Measurements from ENCODE around the gene MAP2K5. TPM values are rescaled to one million over a fixed set of nuclear protein-coding genes. Genes with fewer than 3 reads are reported as not detected.

Gene MAP2K5
- total and polyA plus RNA-seq, 2 experiments from 2014 or later: 12.4 to 13.7 TPM

- Histone ChIP-seq H2AFZ (no peak overlapping the region), H3K4me3 (no peak overlapping the region), H3K4me2 (no peak overlapping the region), H3K9me3 (ENCODE audit: low read depth) (no peaks in the 10 kb centered on the region), H3K36me3 (replicated peaks; ENCODE audit: insufficient read depth, low read depth) (no peaks in the 10 kb centered on the region), H3K27me3 (no peaks in the 10 kb centered on the region), H4K20me1 (ENCODE audit: insufficient read depth, poor library complexity, severe bottlenecking) (peaks cover 3% of the 10 kb centered on the region), H3K4me1 (ENCODE audit: insufficient read depth) (no peaks in the 10 kb centered on the region), H3K79me2 (no peaks in the 10 kb centered on the region), H3K27ac (no peak overlapping the region), H3K9me2 (replicated peaks; ENCODE audit: insufficient read depth) (no peaks in the 10 kb centered on the region)
- DNase-seq (ENCODE audit: low spot score): no peak
- 98% methylated on average over 2 of the region's 2 CpGs for WGBS (ENCODE audit: low lambda C conversion rate, missing lambda C conversion rate)
- no peak for TF ChIP-seq CTCF (IDR thresholded peaks at IDR 0.05; ENCODE audit: poor library complexity)
- no peak for TF ChIP-seq EZH2 (IDR thresholded peaks at IDR 0.05; ENCODE audit: borderline replicate concordance)
- no peak for TF ChIP-seq EZH2phosphoT487 (IDR thresholded peaks at IDR 0.05; ENCODE audit: low read depth, severe bottlenecking, unreplicated experiment)
Observed at GRCh38 chr15:67559576-67559975, 17.1 kb downstream of the MAP2K5 start.

GRCh38 chr15:67560320-67560719 lies 17.8 kb downstream of the MAP2K5 start:
- H3K27ac ChIP-seq: no peak overlapping the region
- no peak overlapping the region for H3K4me3 ChIP-seq
- H3K9me3 ChIP-seq (ENCODE audit: low read depth): no peaks in the 10 kb centered on the region
- H3K27me3 ChIP-seq: no peaks in the 10 kb centered on the region
- no peak overlapping the region for H3K4me2 ChIP-seq
- H4K20me1 ChIP-seq (ENCODE audit: insufficient read depth, poor library complexity, severe bottlenecking): peaks cover 3% of the 10 kb centered on the region
- H3K79me2 ChIP-seq: no peaks in the 10 kb centered on the region
- WGBS (ENCODE audit: low lambda C conversion rate, missing lambda C conversion rate): 92% methylated on average over 1 of the region's 1 CpG
- H2AFZ ChIP-seq: no peak overlapping the region
- DNase-seq (ENCODE audit: low spot score): no peak
- no peaks in the 10 kb centered on the region for H3K9me2 ChIP-seq (replicated peaks; ENCODE audit: insufficient read depth)
- TF ChIP-seq EZH2phosphoT487 (IDR thresholded peaks at IDR 0.05; ENCODE audit: low read depth, severe bottlenecking, unreplicated experiment) (no peak), EZH2 (IDR thresholded peaks at IDR 0.05; ENCODE audit: borderline replicate concordance) (no peak), CTCF (IDR thresholded peaks at IDR 0.05; ENCODE audit: poor library complexity) (no peak)
- no peaks in the 10 kb centered on the region for H3K4me1 ChIP-seq (ENCODE audit: insufficient read depth)
- no peaks in the 10 kb centered on the region for H3K36me3 ChIP-seq (replicated peaks; ENCODE audit: insufficient read depth, low read depth)

GRCh38 chr15:67563092-67563491 lies 20.6 kb downstream of the MAP2K5 start:
- Histone ChIP-seq H3K9me2 (replicated peaks; ENCODE audit: insufficient read depth) (no peaks in the 10 kb centered on the region), H3K4me3 (no peak overlapping the region), H4K20me1 (ENCODE audit: insufficient read depth, poor library complexity, severe bottlenecking) (peaks cover 3% of the 10 kb centered on the region), H3K4me2 (no peak overlapping the region), H2AFZ (no peak overlapping the region), H3K36me3 (replicated peaks; ENCODE audit: insufficient read depth, low read depth) (no peaks in the 10 kb centered on the region), H3K27me3 (no peaks in the 10 kb centered on the region), H3K79me2 (no peaks in the 10 kb centered on the region), H3K4me1 (ENCODE audit: insufficient read depth) (no peaks in the 10 kb centered on the region), H3K27ac (no peak overlapping the region), H3K9me3 (ENCODE audit: low read depth) (no peaks in the 10 kb centered on the region)
- no peak for TF ChIP-seq CTCF (IDR thresholded peaks at IDR 0.05; ENCODE audit: poor library complexity)
- no peak for TF ChIP-seq EZH2phosphoT487 (IDR thresholded peaks at IDR 0.05; ENCODE audit: low read depth, severe bottlenecking, unreplicated experiment)
- TF ChIP-seq EZH2 (IDR thresholded peaks at IDR 0.05; ENCODE audit: borderline replicate concordance): no peak
- 91% methylated on average over 5 of the region's 5 CpGs for WGBS (ENCODE audit: low lambda C conversion rate, missing lambda C conversion rate)
- DNase-seq (ENCODE audit: low spot score): no peak
